HepG2 (cell line): ENCODE data around the gene ACOT6. TPM values are rescaled to one million over a fixed set of nuclear protein-coding genes. Genes with fewer than 3 reads are reported as not detected.

Source experiments
- ATAC-seq: fragments of 200-7000 bp; cut with Tn5 transposase; 3 replicates; pipeline ENCODE4 v1.9.1; 2020; ENCODE audit warnings: mild to moderate bottlenecking, moderate library complexity
- BruUV-seq: library from RNA; stranded (reverse); fragments of 400-500 nt; replicated peaks from 2 replicates; lab custom pipeline; 2021; lab: Mats Ljungman, UMichigan
- CTCF ChIA-PET: fragments of 300-600 bp; formaldehyde crosslinking; extraction: SDS; loops from one replicate; lab custom pipeline; 2021; ENCODE audit warnings: low total read pairs, inconsistent platforms, low intra/inter-chr PET ratio; lab: Yijun Ruan, JAX
- POLR2A ChIA-PET: fragments of 350-600 bp; sonication (Branson Sonifier 250); formaldehyde crosslinking; loops from one replicate; lab custom pipeline; 2020; ENCODE audit warnings: antibody characterized with exemption, inconsistent platforms; lab: Yijun Ruan, JAX
- DNase-seq: peaks from one replicate; pipeline ENCODE4 v3.0.0-alpha.2; 2015; ENCODE audit warnings: low spot score
- FAIRE-seq: peaks from 3 replicates; lab custom pipeline; 2011; peaks lifted over from hg19 to GRCh38; lab: Jason Lieb, UNC
- H2AFZ ChIP-seq: one replicate; pipeline ENCODE4 v1.6.1; 2011; ENCODE audit warnings: low read length, inconsistent platforms
- H3K27ac ChIP-seq: fragments of 300-600 bp; 3 replicates; pipeline ENCODE4 v1.8.0; 2011; ENCODE audit warnings: mixed run types, mild to moderate bottlenecking, mixed read lengths, low read length, inconsistent platforms; ENCODE audit not compliant: insufficient read depth; ENCODE audit errors: extremely low read length
- H3K27me3 ChIP-seq, 2 experiments: fragments of 200-600 bp in 1 of 2; 2 replicates in 1 of 2; 3 replicates in 1 of 2; pipeline versions ENCODE4 v1.6.0 to v1.8.0; 2011; ENCODE audit warnings: low read length in 2 of 2, mild to moderate bottlenecking in 2 of 2, moderate library complexity in 2 of 2, inconsistent platforms in 1 of 2; ENCODE audit not compliant: insufficient read depth in 2 of 2, control insufficient read depth in 1 of 2
- H3K36me3 ChIP-seq, 2 experiments: fragments of 200-600 bp in 1 of 2; replicated peaks in 1 of 2; 2 replicates in 1 of 2; 3 replicates in 1 of 2; pipeline versions ENCODE4 v1.5.1 to v1.8.0; 2011; ENCODE audit warnings: low read length in 2 of 2, inconsistent platforms in 1 of 2; ENCODE audit not compliant: insufficient read depth in 2 of 2, control insufficient read depth in 1 of 2
- H3K4me1 ChIP-seq: 2 replicates; pipeline ENCODE4 v1.5.1; 2012; ENCODE audit warnings: low read length, inconsistent platforms; ENCODE audit not compliant: insufficient read depth
- H3K4me2 ChIP-seq: 2 replicates; pipeline ENCODE4 v1.6.0; 2011; ENCODE audit warnings: low read depth, low read length, inconsistent platforms
- H3K4me3 ChIP-seq, 3 experiments: fragments of 200-600 bp in 1 of 3; sonication (generic), shearing (Covaris generic) in 1 of 3; replicated peaks in 1 of 3; 2 replicates each; pipeline ENCODE4 v1.5.1; 2011 to 2016; ENCODE audit warnings: low read length in 3 of 3, inconsistent platforms in 2 of 3, low read depth in 2 of 3, mild to moderate bottlenecking in 2 of 3, control low read depth in 1 of 3, mixed read lengths in 1 of 3; ENCODE audit not compliant: insufficient read depth in 1 of 3
- H3K79me2 ChIP-seq: one replicate; pipeline ENCODE4 v1.6.1; 2011; ENCODE audit warnings: low read length, inconsistent platforms; ENCODE audit not compliant: insufficient read depth
- H3K9ac ChIP-seq: 2 replicates; pipeline ENCODE4 v1.6.0; 2011; ENCODE audit warnings: mild to moderate bottlenecking, low read depth, low read length, inconsistent platforms; ENCODE audit not compliant: insufficient read depth
- H3K9me3 ChIP-seq: 2 replicates; pipeline ENCODE4 v1.5.1; 2012; ENCODE audit warnings: mild to moderate bottlenecking, low read length
- H4K20me1 ChIP-seq: 2 replicates; pipeline ENCODE4 v1.6.0; 2011; ENCODE audit warnings: inconsistent platforms, mild to moderate bottlenecking, low read length, moderate library complexity; ENCODE audit not compliant: insufficient read depth
- EED ChIP-seq: sonication (generic); formaldehyde crosslinking; IDR thresholded peaks from 2 replicates; pipeline ENCODE4 v1.5.0; 2020; ENCODE audit warnings: mild to moderate bottlenecking, missing genetic modification reagents
- ERF ChIP-seq: IDR thresholded peaks from 2 replicates; pipeline ENCODE4 v1.6.1; 2018; ENCODE audit warnings: missing biosample characterization, missing genetic modification reagents
- GFI1 ChIP-seq: sonication (generic); formaldehyde crosslinking; IDR thresholded peaks from 2 replicates; pipeline ENCODE4 v1.5.0; 2020; ENCODE audit warnings: missing genetic modification reagents, mild to moderate bottlenecking, borderline replicate concordance
- HDAC2 ChIP-seq: sonication (generic); formaldehyde crosslinking; IDR thresholded peaks from 2 replicates; pipeline ENCODE4 v1.4.0; 2020; ENCODE audit warnings: missing genetic modification reagents
- HNF4A ChIP-seq: sonication (generic); formaldehyde crosslinking; IDR thresholded peaks from 2 replicates; pipeline ENCODE4 v1.4.0; 2020; ENCODE audit warnings: missing genetic modification reagents
- HNRNPK ChIP-seq: fragments of 200-400 bp; formaldehyde crosslinking; IDR thresholded peaks from 2 replicates; pipeline ENCODE4 v1.6.1; 2018; ENCODE audit warnings: low read length, low read depth, moderate library complexity, mild to moderate bottlenecking; ENCODE audit not compliant: poor library complexity, severe bottlenecking
- HOXA3 ChIP-seq: sonication (generic); formaldehyde crosslinking; IDR thresholded peaks from 2 replicates; pipeline ENCODE4 v1.5.0; 2020; ENCODE audit warnings: missing genetic modification reagents
- IRF9 ChIP-seq: sonication (generic); formaldehyde crosslinking; IDR thresholded peaks from 2 replicates; pipeline ENCODE4 v1.8.0; 2022; ENCODE audit warnings: missing genetic modification reagents, mild to moderate bottlenecking, borderline replicate concordance
- MZF1 ChIP-seq: sonication (generic); formaldehyde crosslinking; IDR thresholded peaks from 2 replicates; pipeline ENCODE4 v1.8.1; 2023; ENCODE audit warnings: mild to moderate bottlenecking, missing genetic modification reagents, borderline replicate concordance
- PCBP1 ChIP-seq: fragments of 200-400 bp; formaldehyde crosslinking; IDR thresholded peaks from 2 replicates; pipeline ENCODE4 v1.6.1; 2017; ENCODE audit warnings: mild to moderate bottlenecking, low read depth, low read length, borderline replicate concordance
- PITX1 ChIP-seq: sonication (generic); formaldehyde crosslinking; IDR thresholded peaks from 2 replicates; pipeline ENCODE4 v1.5.1; 2020; ENCODE audit warnings: mild to moderate bottlenecking, missing genetic modification reagents
- POLR2AphosphoS5 ChIP-seq: IDR thresholded peaks from 2 replicates; pipeline ENCODE4 v1.6.1; 2012; ENCODE audit warnings: low read depth, low read length
- RAD51 ChIP-seq: fragments of 450-650 bp; IDR thresholded peaks from 2 replicates; pipeline ENCODE4 v1.6.1; 2016; ENCODE audit warnings: borderline replicate concordance
- SCMH1 ChIP-seq: sonication (generic); formaldehyde crosslinking; IDR thresholded peaks from 2 replicates; pipeline ENCODE4 v1.9.0; 2021; ENCODE audit warnings: missing genetic modification reagents, mild to moderate bottlenecking, borderline replicate concordance
- SMAD3 ChIP-seq: sonication (generic); formaldehyde crosslinking; IDR thresholded peaks from 2 replicates; pipeline ENCODE4 v1.4.0; 2020; ENCODE audit warnings: missing genetic modification reagents
- SP140L ChIP-seq: sonication (generic); formaldehyde crosslinking; IDR thresholded peaks from 2 replicates; pipeline ENCODE4 v1.4.0; 2020; ENCODE audit warnings: missing genetic modification reagents, borderline replicate concordance
- SRF ChIP-seq: IDR thresholded peaks from 2 replicates; pipeline ENCODE4 v1.6.1; 2011; ENCODE audit warnings: mild to moderate bottlenecking, low read depth, low read length, moderate library complexity
- SRSF4 ChIP-seq: fragments of 200-400 bp; formaldehyde crosslinking; IDR thresholded peaks from one replicate; pipeline ENCODE4 v1.6.1; 2018; ENCODE audit warnings: mild to moderate bottlenecking, low read depth, low read length, moderate library complexity; ENCODE audit not compliant: poor library complexity, severe bottlenecking
- TERF1 ChIP-seq: sonication (generic); formaldehyde crosslinking; IDR thresholded peaks from 2 replicates; pipeline ENCODE4 v1.8.0; 2022; ENCODE audit warnings: mild to moderate bottlenecking, missing genetic modification reagents, moderate library complexity
- ZC3H13 ChIP-seq: sonication (generic); formaldehyde crosslinking; IDR thresholded peaks from 2 replicates; pipeline ENCODE4 v1.8.1; 2023; ENCODE audit warnings: mild to moderate bottlenecking, missing genetic modification reagents, moderate library complexity
- ZKSCAN1 ChIP-seq: fragments of 150-350 bp; IDR thresholded peaks from 2 replicates; pipeline ENCODE4 v1.6.1; 2014; ENCODE audit warnings: low read length
- ZNF101 ChIP-seq: sonication (generic); formaldehyde crosslinking; IDR thresholded peaks from 2 replicates; pipeline ENCODE4 v1.4.0; 2020; ENCODE audit warnings: mild to moderate bottlenecking, low read depth, missing genetic modification reagents, borderline replicate concordance
- ZNF296 ChIP-seq: sonication (generic); formaldehyde crosslinking; conservative IDR thresholded peaks from 2 replicates; pipeline ENCODE4 v1.5.0; 2020; ENCODE audit warnings: mild to moderate bottlenecking, missing genetic modification reagents
- ZNF616 ChIP-seq: sonication (generic); formaldehyde crosslinking; IDR thresholded peaks from 2 replicates; pipeline ENCODE4 v1.5.0; 2020; ENCODE audit warnings: low read depth, mild to moderate bottlenecking, missing genetic modification reagents
- ZNF747 ChIP-seq: sonication (generic); formaldehyde crosslinking; IDR thresholded peaks from 2 replicates; pipeline ENCODE4 v1.8.1; 2023; ENCODE audit warnings: missing genetic modification reagents, mild to moderate bottlenecking, borderline replicate concordance
- ZZZ3 ChIP-seq: sonication (generic); formaldehyde crosslinking; IDR thresholded peaks from 2 replicates; pipeline ENCODE4 v1.4.0; 2020; ENCODE audit warnings: missing genetic modification reagents, mild to moderate bottlenecking, borderline replicate concordance
- WGBS: methylation state at CpG from one replicate; pipeline ENCODE4 v1.1.6; 2017; ENCODE audit warnings: low lambda C conversion rate; 5-methylcytosine and 5-hydroxymethylcytosine counted together
- in situ Hi-C: cut with HindIII; loops from 2 replicates; pipeline ENCODE4 v1.10.0; 2017; ENCODE audit warnings: low pct_unique_long_range_greater_than_20kb; ENCODE audit not compliant: extremely low pct_ligation_motif_present
- intact Hi-C: fragments of 100-400 bp; cut with micrococcal nuclease; formaldehyde crosslinking; loops from one replicate; pipeline ENCODE4 v1.10.0; 2022; ENCODE audit not compliant: unreplicated experiment
- polyA plus RNA-seq, 8 experiments: library from polyadenylated mRNA; depleted of rRNA in 3 of 8; stranded (reverse) in 7 of 8; unstranded in 1 of 8; fragments of >200 nt; fragmentation: Illumina TruSeq in 4 of 8; extraction: Trizol in 4 of 8; gene quantifications; 2 replicates each; pipeline versions ENCODE4 v1.2.1 to v1.2.3, GENCODE V29; 2011 to 2016; ENCODE audit warnings: low read depth in 4 of 8, missing spikeins in 1 of 8, mixed read lengths in 1 of 8; ENCODE audit not compliant: insufficient read depth in 1 of 8
- total RNA-seq, 5 experiments: library from RNA; depleted of rRNA; stranded (reverse); fragments of >200 nt; fragmentation: Illumina TruSeq; extraction: Trizol; gene quantifications; 2 replicates each; pipeline ENCODE4 v1.2.3, GENCODE V29; 2016; ENCODE audit warnings: low read depth in 1 of 5

ACOT6 gene
- total and polyA plus RNA-seq, 2 of the 13 experiments (the other 11 are each of a cell fraction or from before 2014, with no cell fraction given): 0.15 to 0.27 TPM

GRCh38 chr14:73637830-73638229 is 25.5 kb downstream of the ACOT6 start:
- H4K20me1 ChIP-seq: no peaks in the 10 kb centered on the region
- no peaks in the 10 kb centered on the region for H3K36me3 ChIP-seq
- H3K9me3 ChIP-seq: no peaks in the 10 kb centered on the region
- H3K4me1 ChIP-seq: peaks cover 36% of the 10 kb centered on the region
- WGBS: 28% methylated on average over 5 of the region's 5 CpGs
- H3K79me2 ChIP-seq: no peaks in the 10 kb centered on the region
- in situ Hi-C loops: loop anchor here (10.0 kb wide), 1 partner anchor 63 kb away; no protein-coding TSS in a partner anchor
- no peak overlapping the region for H3K9ac ChIP-seq
- no peaks in the 10 kb centered on the region for H3K27me3 ChIP-seq
- H3K27ac ChIP-seq: no peak overlapping the region
- CTCF ChIA-PET: no interaction called here
- FAIRE-seq: no peak
- no peak for DNase-seq
- H3K4me3 ChIP-seq: no peak overlapping the region
- BruUV-seq: no TSS peak
- TF ChIP-seq SRF (0 out of 2 replicates have a peak, but pooled peaks have one; percentile 45), ZC3H13 (CRISPR knock-in tag) (no peak), MZF1 (CRISPR knock-in tag) (no peak), GFI1 (peak; percentile 73), ZNF296 (CRISPR knock-in tag) (no peak), SMAD3 (CRISPR knock-in tag) (no peak), ERF (CRISPR knock-in tag) (no peak), HNF4A (0 out of 2 replicates have a peak, but pooled peaks have one; percentile 28), ZZZ3 (CRISPR knock-in tag) (no peak), ZNF101 (CRISPR knock-in tag) (no peak), SRSF4 (no peak), IRF9 (no peak), SP140L (no peak), PITX1 (no peak), ZNF616 (no peak), HDAC2 (CRISPR knock-in tag) (no peak), SCMH1 (CRISPR knock-in tag) (no peak), EED (CRISPR knock-in tag) (no peak), ZKSCAN1 (no peak), HNRNPK (no peak), TERF1 (CRISPR knock-in tag) (no peak), PCBP1 (no peak), HOXA3 (CRISPR knock-in tag) (no peak), RAD51 (no peak), POLR2AphosphoS5 (no peak), ZNF747 (no peak)
- TF ChIP-seq, all 625 proteins: peak for 3
- Histone ChIP-seq H3K4me2 (peak overlapping the region; percentile 48), H2AFZ (no peak overlapping the region)
- POLR2A ChIA-PET: no interaction called here
- ATAC-seq: no peak
- intact Hi-C loops: loop anchor here (10.0 kb wide), 1 partner anchor 63 kb away; no protein-coding TSS in a partner anchor
